Activated CD8-positive, alpha-beta memory T cell treated with anti-CD3 and anti-CD28 coated beads, Interleukin-2, amount 50 U/mL, for 24 hours (primary cell): ENCODE data around the gene KBTBD7.

ENCODE experiments used
- DNase-seq: peaks from one replicate; pipeline ENCODE4 v3.0.0-alpha.2; 2020; ENCODE audit errors: extremely low read depth

KBTBD7 gene, protein sequence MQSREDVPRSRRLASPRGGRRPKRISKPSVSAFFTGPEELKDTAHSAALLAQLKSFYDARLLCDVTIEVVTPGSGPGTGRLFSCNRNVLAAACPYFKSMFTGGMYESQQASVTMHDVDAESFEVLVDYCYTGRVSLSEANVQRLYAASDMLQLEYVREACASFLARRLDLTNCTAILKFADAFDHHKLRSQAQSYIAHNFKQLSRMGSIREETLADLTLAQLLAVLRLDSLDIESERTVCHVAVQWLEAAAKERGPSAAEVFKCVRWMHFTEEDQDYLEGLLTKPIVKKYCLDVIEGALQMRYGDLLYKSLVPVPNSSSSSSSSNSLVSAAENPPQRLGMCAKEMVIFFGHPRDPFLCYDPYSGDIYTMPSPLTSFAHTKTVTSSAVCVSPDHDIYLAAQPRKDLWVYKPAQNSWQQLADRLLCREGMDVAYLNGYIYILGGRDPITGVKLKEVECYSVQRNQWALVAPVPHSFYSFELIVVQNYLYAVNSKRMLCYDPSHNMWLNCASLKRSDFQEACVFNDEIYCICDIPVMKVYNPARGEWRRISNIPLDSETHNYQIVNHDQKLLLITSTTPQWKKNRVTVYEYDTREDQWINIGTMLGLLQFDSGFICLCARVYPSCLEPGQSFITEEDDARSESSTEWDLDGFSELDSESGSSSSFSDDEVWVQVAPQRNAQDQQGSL

DNA sequence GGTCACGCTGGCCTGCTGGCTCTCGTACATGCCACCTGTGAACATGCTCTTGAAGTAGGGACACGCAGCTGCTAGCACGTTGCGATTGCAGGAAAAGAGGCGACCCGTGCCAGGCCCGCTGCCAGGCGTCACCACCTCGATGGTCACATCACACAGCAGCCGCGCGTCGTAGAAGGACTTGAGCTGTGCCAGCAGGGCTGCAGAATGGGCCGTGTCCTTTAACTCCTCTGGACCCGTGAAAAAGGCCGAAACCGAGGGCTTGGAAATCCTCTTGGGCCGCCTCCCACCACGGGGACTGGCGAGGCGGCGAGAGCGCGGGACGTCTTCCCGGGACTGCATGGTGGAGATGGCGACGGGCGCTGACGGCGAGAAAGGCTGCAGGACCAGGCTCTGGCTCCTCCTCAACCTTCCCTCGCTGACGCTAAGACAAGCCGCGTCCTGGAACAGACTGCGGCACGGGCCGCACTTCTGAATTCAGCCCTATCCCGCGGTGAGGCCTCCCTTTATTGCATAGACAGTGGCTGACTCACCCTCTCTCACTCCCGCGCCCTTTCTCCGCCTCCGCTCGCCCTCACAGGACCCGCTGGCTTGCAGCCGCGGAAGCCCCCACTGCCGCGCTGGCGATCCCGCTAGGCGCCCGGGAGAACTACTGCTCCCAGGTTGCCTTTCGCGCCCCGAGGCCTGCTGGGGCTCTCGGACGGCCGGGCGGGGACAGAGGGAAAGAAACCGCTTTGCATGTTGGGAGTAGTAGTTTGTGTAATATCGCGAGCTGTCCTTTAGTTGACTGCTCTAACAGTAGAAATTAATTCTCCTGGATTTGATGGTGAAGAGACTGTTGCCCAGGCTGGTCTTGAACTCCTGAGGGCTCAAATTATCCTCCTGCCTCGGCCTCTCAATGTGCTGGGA lies at the start of gene KBTBD7:
TSS of gene KBTBD7 (minus strand) at position 651 of the 906 bp plus-strand sequence. CDS start at position 339, 312 bp downstream.
- peak; percentile 83 for DNase-seq

DNA sequence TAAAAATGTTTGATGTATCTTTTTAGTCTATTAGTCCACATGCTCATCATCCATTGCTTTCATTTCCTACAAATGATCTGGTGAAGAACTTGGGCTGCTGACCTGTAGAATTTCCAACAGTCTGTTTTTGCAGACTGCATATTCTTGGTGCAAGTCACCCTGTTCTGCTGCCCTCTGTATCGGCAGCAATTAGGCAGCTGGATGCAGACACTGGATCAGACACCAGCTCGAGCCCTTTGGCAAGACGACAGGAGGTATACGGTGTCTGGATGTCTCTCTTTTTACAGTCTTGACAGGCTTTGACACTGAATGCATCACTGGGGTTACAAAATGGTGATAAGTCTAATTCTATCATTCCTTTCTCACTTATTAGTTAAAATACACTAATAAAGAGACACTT lies 47.3 kb upstream of the KBTBD7 start:
- DNase-seq = no peak

DNA sequence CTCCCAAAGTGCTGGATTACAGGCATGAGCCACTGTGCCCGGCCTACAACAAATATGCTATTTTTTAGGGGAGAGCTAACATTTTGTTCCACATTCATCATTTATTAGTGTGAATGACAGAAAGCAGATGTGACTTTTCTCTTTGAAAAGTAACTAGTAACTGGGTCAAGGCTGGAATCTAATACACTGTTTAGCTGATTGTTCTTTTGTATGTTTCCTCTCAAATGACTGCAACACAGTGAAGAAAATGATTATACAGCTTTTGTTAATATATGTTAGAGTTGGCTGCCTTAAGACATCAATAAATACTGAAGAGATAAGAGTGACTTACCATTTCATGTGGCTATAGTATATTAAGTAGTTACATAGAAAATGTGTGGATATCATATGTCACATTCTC lies 42.0 kb upstream of the KBTBD7 start:
- no peak for DNase-seq

DNA sequence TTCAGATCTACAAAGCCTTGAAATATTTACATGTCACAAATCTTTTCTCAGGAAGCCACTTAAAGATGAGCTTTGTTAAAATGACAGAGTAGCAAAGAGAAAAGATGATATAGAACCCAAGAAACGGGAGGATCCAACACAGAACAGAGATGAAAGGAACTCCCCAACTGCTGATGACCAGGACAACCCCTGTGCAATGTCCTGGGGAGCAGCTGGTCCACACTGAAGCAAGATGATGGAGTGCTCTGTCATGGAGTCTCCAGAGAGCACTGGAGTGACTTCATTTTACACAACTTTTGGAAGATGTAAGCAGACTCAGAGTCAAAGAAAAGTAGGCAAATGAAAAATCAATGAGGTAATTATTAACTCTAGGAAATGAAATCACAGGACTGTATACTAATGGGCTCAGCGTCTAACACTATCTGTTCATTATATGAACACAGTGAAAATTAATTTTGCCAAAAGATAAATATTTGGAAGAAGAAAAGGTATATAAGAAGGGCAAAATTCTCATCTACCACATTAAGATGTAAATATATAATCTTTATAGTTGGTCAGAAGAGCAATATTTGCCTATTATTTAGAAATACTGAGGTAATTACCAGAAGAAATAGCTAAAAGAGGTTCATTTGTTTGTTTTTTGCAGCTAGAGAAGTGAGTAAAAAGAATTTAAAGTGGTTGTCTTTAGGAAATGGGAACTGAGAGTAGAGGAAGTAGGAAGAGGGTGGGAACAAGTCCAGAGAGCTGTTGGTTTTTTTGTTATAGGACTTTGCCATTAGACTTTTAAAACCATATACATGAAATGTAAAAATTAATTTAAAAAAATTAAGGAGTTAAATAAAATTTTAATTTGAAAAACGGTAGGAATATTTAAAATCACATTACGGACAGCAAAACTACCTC lies 38.5 kb upstream of the KBTBD7 start:
- no peak for DNase-seq

DNA sequence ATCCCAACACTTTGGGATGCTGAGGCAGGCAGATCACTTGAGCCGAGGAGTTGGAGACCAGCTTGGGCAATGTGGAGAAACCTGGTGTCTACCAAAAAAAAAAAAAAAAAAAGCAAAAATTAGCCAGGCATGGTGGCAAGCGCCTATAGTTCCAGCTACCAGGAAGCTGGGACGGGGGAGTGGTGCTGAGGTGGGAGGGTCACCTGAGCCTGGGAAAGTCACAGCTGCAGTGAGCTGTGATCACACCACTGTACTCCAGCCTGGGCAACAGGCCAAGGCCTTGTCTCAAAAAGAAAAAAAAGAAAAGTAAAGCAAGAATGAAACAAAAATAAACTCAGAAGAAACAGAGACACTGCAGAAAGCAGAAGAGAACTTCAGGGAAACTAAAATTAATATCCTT lies 37.4 kb upstream of the KBTBD7 start:
- no peak for DNase-seq

DNA sequence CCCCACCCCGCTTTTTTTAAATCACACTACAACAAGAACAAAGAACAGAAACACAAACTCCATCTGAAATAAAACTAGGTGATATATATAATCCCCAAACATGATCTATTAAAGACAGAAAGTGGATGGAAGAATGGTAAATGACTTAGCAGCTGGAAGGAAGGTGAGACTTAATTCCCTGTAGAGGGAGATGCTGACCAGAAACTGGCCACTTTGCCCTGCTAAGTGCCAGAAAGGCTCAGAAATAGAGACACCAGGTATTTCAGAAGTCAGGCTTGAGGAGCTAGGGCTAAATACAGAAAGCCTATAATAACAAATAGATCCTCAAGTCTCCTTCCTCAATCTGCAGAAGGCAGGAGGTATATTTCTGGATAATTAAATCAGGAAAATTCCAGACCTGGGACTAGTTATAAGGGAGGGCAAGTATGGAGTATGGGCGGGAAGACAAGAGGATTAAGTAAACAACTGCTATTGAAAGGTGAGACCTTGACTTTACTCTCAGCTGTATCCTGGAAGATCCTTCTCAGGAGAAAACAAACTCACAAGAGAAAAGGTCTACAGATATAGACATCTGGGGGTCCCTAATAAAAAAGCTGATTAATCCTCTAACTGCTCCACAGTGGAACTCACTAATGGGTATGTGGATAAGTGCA lies 36.8 kb upstream of the KBTBD7 start:
- no peak for DNase-seq

DNA sequence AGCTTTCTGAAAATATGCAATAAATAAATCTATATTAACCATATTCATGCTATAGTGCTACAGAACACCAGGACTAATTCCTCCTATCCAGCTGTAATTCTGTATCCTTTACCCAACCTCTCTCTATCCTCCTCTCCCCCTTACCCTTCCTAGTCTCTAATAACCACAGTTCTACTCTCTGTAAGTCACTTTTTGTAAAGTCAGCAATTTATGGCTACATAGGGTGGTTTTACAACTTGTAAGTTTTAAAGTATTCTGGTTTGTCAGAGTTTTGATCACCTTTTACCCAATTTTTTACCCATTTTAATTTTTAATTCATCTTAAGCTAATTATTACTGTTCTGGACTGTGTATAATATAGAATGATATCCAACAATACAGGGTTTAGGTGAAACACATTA lies 35.0 kb upstream of the KBTBD7 start:
- no peak for DNase-seq

DNA sequence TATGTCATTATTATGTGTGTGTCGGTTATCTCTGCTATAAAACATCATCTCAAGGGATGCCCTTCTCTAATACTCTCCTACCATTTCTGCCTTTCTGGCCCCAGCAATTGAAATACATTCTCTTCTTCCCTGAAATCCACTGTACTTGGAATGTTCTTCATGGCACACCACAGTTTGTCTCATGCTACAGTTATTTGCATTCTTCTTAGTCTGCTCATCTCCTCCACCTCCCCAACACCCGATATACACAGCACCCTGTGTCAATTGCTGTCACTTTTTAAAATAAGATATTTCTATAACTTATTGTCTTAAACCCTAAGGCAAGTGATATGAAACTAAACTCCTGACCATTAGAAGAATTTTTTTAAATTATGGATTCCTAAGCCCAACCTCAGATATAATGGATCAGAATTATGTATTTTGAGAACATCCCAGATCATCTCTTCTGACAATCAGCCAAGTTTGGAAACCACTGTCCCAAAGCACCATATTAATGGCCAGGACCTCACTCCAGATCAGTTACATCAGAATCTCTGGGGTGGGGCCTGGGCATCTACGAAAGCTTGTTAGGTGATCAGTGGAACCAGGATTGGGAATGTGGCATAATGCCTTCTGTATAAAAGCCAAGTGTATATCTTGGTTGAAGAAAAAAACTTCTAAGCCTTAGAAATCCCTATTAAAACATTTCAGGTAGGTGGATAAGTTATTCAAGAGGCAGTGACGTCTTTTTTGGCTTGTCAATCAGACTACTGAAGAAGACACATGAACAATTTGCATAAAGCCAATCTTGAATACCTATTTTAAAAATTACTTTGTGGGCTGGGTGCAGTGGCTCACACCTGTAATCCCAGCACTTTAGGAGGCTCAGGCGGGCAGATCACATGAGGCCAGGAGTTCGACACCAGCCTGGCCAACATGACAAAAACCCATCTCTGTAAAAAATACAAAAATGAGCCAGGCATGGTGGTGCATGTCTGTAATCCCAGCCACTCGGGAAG lies 30.0 kb upstream of the KBTBD7 start:
- DNase-seq = no peak

DNA sequence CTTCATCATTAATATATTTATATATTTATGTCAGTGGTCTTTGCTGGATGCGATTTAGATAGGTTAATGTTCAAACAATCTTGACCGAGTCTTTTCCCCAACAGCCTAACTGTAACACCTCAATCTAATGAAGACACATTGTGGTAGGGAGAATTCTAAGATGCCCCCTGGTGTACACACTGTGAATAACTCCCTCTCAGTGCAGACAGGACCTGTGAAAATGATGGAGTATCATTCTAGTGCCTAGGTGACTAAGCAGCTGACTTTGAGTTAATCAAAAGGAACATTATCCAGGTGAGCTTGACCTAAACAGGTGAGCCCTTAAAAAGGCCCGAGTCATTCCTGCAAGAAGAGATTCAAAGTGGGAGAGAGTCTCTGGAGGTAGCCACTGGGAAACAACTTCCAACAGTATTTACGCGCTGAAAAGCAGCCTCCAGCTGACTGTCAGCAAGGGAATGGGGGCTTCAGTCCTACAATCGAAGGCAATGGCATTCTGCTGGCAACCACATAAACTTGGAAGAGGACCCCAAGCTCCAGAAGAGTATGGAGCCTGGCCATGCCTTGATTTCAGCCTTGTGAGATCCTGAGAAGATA lies 28.0 kb upstream of the KBTBD7 start:
- DNase-seq = peak; percentile 18

DNA sequence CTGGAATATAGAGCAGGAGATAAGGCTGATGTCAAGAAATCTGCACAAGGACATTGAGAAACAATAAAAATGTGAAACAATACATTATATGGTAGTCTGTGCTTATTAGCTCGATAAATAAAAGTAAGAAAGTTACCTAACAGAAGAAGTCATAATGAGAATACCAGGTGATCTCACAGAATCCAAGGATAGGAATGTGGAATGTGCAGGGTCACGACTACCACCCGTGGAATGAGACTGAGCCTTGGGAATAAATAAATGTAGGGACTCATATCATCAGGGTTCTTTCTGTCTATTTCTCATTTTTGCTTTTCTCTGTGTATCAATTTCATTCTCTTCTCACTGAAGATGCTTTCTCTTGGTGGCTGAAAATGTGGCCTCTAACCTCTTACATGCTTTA lies 26.0 kb upstream of the KBTBD7 start:
- DNase-seq = no peak

DNA sequence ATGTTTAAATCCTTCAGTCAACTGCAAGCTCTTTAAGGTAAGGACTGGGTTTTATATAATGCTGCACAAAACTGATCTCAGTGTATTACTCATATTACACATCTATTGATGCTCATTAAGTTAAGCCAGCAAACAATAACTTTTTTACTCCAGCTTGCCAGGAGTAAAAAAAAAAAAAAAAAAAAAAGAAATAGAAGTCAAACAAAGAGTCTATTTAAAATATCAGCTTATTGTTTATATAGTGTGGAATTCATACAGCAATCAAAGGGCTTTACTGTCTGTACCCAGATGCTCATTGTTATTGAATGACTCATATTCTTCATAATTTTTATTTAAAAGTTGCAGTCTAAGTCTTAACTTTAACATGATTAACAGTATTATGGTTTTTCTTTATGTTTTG lies 21.8 kb upstream of the KBTBD7 start:
- DNase-seq = no peak

DNA sequence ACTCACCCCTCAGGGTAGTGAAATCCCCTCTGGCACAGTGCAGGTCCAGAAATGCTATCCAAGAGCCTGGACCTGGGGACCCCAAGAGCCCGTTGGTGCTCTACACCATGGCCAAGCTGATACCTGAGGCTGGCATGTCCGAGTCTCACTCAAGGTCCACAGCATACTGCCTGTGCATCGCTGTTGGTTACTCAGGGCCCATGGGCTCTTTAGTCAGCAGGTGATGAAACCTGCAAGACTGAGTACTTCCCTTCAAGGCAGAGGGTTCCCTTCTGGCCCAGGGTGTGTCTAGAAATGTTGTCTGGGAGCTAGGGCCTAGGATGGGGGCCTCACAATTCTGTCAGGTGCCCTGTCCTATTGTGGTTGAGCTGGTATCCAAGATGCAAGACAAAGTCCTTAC lies 19.6 kb upstream of the KBTBD7 start:
- DNase-seq = no peak

DNA sequence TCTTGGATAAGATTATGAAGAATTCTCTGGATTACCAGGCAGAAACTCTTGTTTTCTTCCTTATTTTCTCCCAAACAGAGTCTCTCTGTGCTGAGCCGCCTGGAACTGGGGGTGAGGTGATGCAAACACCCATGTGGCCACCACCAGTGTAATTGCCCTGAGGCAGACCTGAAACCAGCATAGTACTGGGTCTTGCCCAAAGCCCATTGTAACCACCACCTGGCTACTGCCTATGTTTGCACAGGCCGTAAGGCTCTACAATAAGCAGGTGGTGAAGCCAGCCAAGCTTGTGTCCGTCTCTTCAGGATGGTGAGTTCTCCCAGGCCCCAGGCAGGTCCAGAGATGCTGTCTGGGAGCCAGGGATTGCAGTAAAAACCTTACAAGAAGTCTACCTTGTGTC lies 18.9 kb upstream of the KBTBD7 start:
- DNase-seq = no peak

DNA sequence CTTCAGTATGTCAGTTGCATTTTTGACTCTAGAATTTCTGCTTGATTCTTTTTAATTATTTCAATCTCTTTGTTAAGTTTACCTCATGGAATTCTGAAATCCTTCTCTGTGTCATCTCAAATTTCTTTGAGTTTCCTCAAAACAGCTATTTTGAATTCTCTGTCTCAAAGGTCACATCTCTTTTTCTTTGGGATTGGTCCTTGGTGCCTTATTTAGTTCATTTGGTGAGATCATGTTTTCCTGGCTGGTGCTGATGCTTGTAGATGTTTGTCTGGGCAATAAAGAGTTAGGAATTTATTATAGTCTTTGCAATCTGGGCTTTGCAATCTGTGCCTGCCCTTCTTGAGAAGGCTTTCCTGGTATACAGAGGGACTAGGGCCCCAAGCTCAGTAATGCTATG lies 18.5 kb upstream of the KBTBD7 start:
- no peak for DNase-seq

DNA sequence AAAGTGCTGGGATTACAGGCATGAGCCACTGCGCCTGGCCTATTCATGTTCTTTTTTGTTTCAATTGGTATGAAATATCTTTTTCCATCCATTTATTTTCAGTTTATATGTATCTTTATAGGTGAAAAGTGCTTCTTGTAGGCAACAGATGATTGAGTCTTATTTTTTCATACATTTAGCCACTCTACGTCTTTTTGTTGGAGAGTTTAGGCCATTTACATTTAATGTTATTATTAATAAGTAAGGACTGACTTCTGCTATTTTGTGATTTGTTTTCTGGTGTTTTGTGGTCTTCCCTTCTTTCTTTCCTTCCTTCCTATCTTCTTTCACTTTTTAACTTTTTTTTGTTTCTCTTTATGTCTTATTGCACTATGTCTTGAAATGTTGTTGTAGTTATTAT lies 16.7 kb upstream of the KBTBD7 start:
- DNase-seq = no peak

DNA sequence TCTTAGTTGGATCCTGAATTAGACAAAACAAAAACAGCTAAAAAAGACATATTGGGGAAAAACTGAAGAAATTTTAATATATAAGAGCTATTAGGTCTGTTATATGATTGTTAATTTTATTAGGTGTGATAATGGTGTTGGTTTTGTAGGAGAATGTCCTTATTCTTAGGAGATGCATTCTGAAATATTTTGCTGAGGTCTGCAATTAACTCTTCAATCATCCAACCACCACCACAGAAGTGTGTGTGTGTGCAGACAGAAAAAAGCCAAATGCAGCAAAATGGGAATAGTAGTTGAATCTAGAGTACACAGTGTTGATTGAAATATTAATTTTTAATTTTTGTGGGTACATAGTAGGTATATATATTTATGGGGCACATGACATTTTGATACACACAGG lies 12.1 kb upstream of the KBTBD7 start:
- no peak for DNase-seq

DNA sequence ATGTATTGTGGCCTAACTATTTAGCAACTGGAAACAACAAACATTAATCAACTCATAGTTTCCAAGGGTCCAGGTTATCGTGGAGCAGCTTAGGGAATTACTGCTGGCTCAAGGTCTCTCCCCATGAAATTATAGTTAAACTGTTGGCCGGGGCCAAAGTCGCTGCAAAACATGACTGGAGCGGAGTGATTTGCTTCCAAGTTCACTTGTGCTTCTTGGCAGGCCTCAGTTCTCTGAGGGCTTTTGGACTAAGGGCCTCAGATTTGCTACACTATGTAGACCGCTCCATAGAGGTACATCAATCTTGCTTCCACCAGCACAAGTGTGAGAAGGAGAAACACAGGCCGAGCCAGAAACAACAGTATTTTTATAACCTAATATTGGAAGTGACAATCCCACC lies 9.4 kb upstream of the KBTBD7 start:
- DNase-seq = no peak

DNA sequence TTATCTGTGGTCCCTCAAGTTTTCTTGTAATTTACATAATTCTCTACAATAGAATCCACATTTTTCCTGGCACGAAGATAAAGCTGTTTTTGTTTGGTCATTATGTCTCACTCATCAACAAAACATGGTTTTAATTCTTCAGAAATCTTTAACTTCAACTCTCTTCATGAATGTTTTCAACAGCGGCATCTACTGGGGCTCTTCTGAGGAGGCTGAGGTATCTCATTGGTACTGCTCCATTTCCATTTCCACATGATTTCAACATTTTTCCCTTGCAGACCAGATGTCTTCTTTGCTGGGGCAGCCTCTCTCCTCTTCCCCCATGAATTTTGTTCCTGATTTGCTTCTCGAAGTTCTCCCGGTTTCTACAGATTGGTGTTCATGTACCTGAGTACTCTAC lies 5.8 kb upstream of the KBTBD7 start:
- no peak for DNase-seq

DNA sequence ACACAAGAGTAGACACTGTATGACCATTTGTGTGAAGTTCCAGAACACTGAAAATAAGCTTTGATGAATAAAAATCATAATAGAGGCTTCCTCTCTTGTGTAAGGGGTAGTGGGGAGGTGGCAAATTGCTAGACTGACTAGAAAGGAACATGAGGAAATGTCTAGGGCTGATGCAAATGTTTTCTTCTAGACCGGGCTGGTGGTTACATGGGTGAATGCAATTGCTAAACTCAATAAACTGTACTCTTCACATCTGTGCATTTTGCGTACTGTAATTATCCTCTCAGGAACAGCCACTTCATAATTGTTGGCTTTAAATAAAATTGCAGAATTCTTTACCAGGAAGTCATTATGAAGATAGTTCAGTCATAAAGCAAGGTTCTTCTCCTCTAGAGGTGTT lies 5.2 kb upstream of the KBTBD7 start:
- DNase-seq = no peak
